Measurements from ENCODE around the gene HS6ST3.

DNA sequence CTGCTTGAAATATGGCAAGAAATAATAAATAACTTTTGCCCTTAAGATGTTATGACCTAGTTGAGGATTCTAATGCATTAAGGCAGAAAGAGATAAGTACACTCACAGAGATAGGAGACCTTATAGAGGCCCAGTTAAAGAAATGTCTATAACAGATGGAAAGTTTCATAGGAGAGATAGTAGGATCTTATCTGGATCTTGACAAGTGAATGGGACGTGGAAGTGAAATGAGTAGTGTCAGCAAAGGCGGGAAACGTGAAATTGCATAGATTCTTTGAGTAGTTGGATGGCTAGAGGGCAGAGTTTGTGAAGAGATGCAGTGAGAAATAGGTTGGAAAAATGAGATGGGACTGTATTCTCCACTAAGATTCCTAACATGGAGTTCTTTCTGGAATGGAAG is 71.2 kb downstream of the HS6ST3 start:
- TF ChIP-seq POLR2AphosphoS5 (IDR thresholded peaks at IDR 0.05) = no peak
- TF ChIP-seq, protein P1, sequence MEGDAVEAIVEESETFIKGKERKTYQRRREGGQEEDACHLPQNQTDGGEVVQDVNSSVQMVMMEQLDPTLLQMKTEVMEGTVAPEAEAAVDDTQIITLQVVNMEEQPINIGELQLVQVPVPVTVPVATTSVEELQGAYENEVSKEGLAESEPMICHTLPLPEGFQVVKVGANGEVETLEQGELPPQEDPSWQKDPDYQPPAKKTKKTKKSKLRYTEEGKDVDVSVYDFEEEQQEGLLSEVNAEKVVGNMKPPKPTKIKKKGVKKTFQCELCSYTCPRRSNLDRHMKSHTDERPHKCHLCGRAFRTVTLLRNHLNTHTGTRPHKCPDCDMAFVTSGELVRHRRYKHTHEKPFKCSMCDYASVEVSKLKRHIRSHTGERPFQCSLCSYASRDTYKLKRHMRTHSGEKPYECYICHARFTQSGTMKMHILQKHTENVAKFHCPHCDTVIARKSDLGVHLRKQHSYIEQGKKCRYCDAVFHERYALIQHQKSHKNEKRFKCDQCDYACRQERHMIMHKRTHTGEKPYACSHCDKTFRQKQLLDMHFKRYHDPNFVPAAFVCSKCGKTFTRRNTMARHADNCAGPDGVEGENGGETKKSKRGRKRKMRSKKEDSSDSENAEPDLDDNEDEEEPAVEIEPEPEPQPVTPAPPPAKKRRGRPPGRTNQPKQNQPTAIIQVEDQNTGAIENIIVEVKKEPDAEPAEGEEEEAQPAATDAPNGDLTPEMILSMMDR (IDR thresholded peaks at IDR 0.05) = no peak
- no peak for TF ChIP-seq POLR2A (IDR thresholded peaks at IDR 0.05)
